Measurements from ENCODE around the gene COL9A3.

The COL9A3 gene

GRCh38 chr20:62811320-62811719 is 5.5 kb upstream of the COL9A3 start:
- DNase-seq (ENCODE audit: low spot score): no peak

DNA sequence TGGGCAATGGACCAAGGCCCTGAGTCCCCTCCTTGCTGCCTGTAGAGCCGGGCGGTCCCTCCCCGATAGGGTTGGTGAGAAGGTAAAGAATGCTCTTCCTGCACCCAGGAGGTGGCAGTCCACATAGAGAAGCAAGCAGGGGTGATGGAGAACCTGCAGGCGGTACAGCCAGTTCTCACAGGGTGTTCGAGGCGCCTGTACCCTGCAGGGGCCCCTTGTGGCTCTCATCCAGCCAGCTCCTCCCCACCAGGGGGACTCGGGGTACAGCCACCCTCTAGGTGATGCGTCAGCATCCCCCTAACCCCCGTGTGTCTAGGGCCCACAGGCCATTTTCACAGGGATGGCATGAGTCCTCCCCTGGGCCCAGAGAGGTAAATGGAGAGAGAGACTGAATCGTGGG is 5.1 kb upstream of the COL9A3 start:
- DNase-seq (ENCODE audit: low spot score): no peak

DNA sequence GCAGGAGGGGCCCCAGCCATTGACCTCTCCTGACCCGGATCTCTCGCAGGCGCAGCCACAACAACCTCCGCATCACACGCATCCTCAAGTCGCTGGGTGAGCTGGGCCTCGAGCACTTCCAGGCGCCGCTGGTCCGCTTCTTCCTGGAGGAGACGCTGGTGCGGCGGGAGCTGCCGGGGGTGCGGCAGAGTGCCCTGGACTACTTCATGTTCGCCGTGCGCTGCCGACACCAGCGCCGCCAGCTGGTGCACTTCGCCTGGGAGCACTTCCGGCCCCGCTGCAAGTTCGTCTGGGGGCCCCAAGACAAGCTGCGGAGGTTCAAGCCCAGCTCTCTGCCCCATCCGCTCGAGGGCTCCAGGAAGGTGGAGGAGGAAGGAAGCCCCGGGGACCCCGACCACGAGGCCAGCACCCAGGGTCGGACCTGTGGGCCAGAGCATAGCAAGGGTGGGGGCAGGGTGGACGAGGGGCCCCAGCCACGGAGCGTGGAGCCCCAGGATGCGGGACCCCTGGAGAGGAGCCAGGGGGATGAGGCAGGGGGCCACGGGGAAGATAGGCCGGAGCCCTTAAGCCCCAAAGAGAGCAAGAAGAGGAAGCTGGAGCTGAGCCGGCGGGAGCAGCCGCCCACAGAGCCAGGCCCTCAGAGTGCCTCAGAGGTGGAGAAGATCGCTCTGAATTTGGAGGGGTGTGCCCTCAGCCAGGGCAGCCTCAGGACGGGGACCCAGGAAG is 4.5 kb upstream of the COL9A3 start:
- no peak for DNase-seq (ENCODE audit: low spot score)

DNA sequence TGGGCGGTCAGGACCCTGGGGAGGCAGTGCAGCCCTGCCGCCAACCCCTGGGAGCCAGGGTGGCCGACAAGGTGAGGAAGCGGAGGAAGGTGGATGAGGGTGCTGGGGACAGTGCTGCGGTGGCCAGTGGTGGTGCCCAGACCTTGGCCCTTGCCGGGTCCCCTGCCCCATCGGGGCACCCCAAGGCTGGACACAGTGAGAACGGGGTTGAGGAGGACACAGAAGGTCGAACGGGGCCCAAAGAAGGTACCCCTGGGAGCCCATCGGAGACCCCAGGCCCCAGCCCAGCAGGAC is 4.0 kb upstream of the COL9A3 start:
- no peak for DNase-seq (ENCODE audit: low spot score)

DNA sequence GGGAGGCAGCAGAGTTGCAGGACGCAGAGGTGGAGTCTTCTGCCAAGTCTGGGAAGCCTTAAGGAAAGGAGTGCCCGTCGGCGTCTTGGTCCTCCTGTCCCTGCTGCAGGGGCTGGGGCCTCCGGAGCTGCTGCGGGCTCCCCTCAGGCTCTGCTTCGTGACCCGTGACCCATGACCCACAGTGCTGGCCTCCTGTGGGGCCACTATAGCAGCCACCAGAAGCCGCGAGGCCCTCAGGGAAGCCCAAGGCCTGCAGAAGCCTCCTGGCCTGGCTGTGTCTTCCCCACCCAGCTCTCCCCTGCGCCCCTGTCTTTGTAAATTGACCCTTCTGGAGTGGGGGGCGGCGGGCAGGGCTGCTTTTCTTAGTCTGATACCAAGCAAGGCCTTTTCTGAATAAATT is 3.3 kb upstream of the COL9A3 start:
- no peak for DNase-seq (ENCODE audit: low spot score)

- DNase-seq (ENCODE audit: low spot score): no peak
Measured at GRCh38 chr20:62814060-62814708, 2.7 kb upstream of the COL9A3 start.

DNA sequence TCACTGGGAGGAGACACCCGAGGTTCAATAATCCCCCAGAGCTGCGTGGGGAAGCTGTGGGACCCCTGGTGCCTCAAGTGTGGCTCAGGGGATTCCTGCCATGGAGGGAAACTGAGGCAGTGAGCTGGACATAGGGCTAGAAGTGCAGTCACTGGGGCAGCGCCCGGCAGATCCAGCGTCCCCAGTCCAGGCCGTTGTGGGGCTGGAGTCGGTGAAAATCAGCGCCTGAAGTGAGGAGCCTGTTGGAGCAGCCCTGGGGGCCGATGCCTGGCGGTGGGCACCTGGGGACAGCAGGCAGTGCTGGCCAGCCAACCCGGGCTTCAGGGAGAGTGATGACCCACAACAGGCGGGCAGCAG is 2.2 kb upstream of the COL9A3 start:
- no peak for DNase-seq (ENCODE audit: low spot score)

GRCh38 chr20:62815066-62815991 is 1.5 kb upstream of the COL9A3 start:
- DNase-seq (ENCODE audit: low spot score): peak; percentile 96

DNA sequence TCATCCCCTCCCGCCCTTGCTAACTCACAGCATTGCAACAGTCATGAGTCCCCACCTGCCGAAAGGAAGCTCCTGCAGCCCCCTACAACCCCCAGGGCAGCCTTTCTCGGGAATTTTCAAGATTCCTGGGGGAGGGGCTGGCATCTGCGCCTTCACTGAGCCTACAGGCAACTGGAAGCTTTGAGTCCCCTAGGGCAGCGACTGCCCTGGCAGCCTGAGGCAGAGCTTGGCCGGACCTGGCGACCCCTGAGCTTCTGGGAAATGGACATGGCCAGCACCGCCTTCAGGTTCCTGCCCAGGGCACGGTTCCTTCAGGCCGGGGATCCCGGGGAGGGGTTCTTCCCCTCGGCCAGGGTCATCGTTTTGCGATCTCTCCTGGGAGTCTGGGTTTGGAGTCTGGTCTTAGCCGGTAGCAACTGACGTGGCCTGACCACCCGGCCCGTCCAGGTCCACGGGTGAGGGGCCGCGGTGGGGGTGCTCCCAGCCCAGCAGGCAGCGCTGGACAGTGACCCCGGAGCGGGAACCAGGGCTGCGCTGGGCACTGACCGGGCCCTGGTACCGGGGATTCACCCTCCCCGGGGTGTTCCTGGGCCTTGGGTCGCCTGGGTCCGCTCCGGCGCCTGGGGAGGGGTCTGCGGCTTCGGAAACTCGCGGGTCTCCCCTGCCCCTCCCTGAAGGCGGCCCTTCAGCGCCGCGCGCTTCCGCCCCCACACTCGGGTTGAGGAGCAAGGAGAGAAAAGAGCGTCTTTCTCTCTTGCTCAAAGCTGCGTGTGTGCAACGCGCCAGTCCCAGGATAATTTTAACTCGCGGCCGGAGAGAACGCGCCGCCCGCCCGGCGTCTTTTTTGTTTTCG is 593 bp upstream of the COL9A3 start:
- peak; percentile 69 for DNase-seq (ENCODE audit: low spot score)

GRCh38 chr20:62817975-62818591 is 1.2 kb downstream of the COL9A3 start:
- DNase-seq (ENCODE audit: low spot score): no peak

GRCh38 chr20:62818592-62819493 is 2.0 kb downstream of the COL9A3 start:
- DNase-seq (ENCODE audit: low spot score): peak; percentile 97

DNA sequence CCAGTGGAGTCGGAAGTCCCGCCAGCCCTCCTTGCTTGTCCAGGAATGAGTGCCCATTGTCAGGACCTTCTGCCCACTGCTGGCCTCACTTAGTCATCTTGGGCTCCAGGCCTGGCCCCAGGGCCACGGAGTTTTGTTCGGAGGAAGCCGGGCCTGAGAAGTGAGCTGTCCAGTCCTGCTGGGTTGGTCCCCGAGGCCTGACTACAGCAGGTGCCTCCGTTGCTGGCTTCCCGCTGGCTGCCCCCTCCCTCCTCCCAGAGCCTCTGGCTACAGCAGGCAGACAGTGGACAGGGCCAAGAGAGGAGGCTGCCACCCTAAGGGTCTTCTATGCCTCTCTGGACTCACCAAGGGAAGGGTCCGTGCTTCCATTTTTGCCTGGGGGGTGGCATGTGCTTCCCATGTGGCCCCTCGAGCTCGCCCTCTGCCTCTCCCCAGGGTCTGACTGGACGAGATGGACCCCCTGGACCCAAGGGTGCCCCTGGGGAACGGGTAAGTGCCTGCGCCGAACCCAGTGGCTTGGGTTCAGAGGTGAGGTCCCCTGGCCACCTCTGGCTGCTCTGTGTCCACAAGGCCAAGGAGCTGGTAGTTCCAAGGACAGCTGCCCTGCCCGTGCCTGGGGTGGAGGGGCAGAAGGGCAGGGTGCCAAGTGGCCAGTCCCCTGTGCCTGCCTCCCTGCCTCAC is 2.8 kb downstream of the COL9A3 start:
- no peak for DNase-seq (ENCODE audit: low spot score)

DNA sequence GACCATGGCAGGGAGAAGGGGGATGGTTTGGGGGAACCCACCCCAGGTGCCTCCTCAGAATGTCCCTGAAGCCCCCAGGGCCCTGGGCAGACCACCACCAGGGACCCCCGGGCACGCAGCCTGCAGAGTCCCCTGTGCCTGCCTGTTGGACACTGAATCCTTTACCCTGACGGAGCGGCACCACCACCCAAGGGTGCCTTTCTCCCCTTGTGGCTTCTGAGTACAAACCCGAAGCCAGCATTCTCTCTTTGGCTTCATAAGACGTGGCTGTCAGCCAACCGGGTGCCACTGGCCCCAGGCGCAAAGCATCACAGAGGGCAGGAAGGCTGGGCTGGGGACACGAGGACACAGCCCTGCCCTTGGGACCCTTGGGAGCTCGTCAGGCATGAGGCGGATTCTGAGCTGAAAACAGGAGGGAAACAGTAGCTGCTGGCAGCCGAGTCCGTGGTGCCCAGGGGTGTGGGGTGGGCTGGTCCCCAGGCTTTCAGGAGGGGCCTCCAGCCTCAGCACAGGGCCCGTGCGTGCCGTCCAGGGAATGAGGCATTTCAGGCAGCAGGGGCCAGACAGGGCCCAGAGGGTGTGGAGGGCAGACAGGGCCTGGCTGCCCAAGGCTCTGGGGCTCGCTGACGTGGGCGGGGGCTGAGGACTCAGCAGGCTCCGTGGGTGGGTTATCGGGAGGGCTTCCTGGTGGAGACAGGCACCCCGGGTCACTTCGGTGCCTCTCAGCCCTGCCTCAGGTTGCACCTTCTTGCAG is 3.5 kb downstream of the COL9A3 start:
- DNase-seq (ENCODE audit: low spot score): no peak

- no peak for DNase-seq (ENCODE audit: low spot score)
Measured at GRCh38 chr20:62820962-62821725, 4.3 kb downstream of the COL9A3 start.

DNA sequence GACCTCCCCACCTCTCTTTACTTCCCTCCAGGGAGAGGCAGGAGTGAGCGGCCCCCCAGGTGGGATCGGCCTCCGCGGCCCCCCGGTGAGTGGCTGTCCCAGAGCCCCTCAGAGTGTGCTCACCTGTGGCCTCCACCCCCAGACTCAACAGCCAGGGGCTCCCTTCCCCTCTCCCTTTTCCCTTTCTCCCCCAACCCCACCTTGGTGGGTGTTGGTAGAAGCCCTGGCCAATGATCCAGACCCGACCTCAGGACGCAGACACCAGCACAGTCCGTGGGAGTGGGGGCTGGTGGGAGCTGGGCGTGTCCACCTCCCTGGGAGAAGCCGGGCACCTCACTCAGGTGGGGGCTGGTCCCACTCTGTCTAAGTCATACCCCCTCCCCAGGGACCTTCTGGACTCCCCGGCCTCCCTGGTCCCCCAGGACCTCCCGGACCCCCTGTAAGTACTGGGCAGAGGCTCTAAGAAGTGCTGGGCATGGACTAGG is 4.9 kb downstream of the COL9A3 start:
- DNase-seq (ENCODE audit: low spot score): no peak

GRCh38 chr20:62822239-62822787 is 5.5 kb downstream of the COL9A3 start:
- no peak for DNase-seq (ENCODE audit: low spot score)

- DNase-seq (ENCODE audit: low spot score): no peak
Measured at GRCh38 chr20:62822788-62823651, 6.2 kb downstream of the COL9A3 start.
